Gastroesophageal sphincter (tissue), 4 donors: Measurements from ENCODE around the gene LARGE1. TPM values are rescaled to one million over a fixed set of nuclear protein-coding genes. Genes with fewer than 3 reads are reported as not detected.

ENCODE experiments used
- ATAC-seq: fragments of 150-250 bp; one replicate; pipeline ENCODE4 v1.9.1; 2016; ENCODE audit warnings: mild to moderate bottlenecking, moderate library complexity
- H3K27ac ChIP-seq, 4 donors: fragments of 200-600 bp; sonication (generic) in 3 of 4; 1 replicate in 3 of 4; 2 replicates in 1 of 4; pipeline ENCODE4 v1.5.1; 2016 to 2019
- H3K27me3 ChIP-seq: fragments of 200-600 bp; sonication (generic); one replicate; pipeline ENCODE4 v1.5.1; 2019
- H3K36me3 ChIP-seq, 2 donors: fragments of 200-600 bp; sonication (generic); one replicate each; pipeline ENCODE4 v1.5.1; 2019; ENCODE audit warnings: control low read depth in 1 of 2
- H3K4me1 ChIP-seq, 3 donors: fragments of 200-600 bp; sonication (generic); 1 replicate in 2 of 3; 2 replicates in 1 of 3; pipeline ENCODE4 v1.5.1; 2016 to 2019; ENCODE audit warnings: control low read depth in 2 of 3
- H3K4me3 ChIP-seq, 2 donors: fragments of 200-600 bp; sonication (generic); one replicate each; pipeline ENCODE4 v1.5.1; 2019; ENCODE audit warnings: mild to moderate bottlenecking in 1 of 2, moderate library complexity in 1 of 2
- H3K9me3 ChIP-seq, 3 donors: fragments of 200-600 bp; sonication (generic); one replicate each; pipeline ENCODE4 v1.5.1; 2017 to 2019; ENCODE audit warnings: control low read depth in 2 of 3
- EP300 ChIP-seq: sonication (generic); formaldehyde crosslinking; IDR thresholded peaks from one replicate; pipeline ENCODE4 v1.6.1; 2017; ENCODE audit warnings: antibody characterized with exemption, mild to moderate bottlenecking
- POLR2A ChIP-seq, 2 donors: fragments of 450-650 bp; IDR thresholded peaks; one replicate each; pipeline ENCODE4 v1.6.1; 2017; ENCODE audit warnings: antibody characterized with exemption in 2 of 2, mild to moderate bottlenecking in 2 of 2, moderate library complexity in 1 of 2
- POLR2AphosphoS5 ChIP-seq: sonication (generic); formaldehyde crosslinking; IDR thresholded peaks from one replicate; pipeline ENCODE4 v1.6.1; 2017; ENCODE audit warnings: antibody characterized with exemption
- WGBS, 2 donors: methylation state at CpG; one replicate each; pipeline ENCODE4 v1.1.5; 2018; ENCODE audit warnings: low coverage in 1 of 2; 5-methylcytosine and 5-hydroxymethylcytosine counted together
- total RNA-seq, 4 donors: library from RNA; depleted of rRNA; stranded (reverse); fragments of >200 nt; gene quantifications; one replicate each; pipeline ENCODE4 v1.1.0, GENCODE V29; 2016
- TF ChIP-seq, protein P1 (sequence below), 4 experiments: fragments of 200-600 bp in 2 of 4; fragments of 450-650 bp in 2 of 4; sonication (generic) in 1 of 4; IDR thresholded peaks; one replicate each; pipeline ENCODE4 v1.5.1; 2017 to 2019; ENCODE audit warnings: antibody characterized with exemption in 4 of 4, mild to moderate bottlenecking in 2 of 4, moderate library complexity in 2 of 4

Gene LARGE1
- total RNA-seq, 4 donors from 2014 or later: 23.0 to 67.8 (median 48.0) TPM

DNA sequence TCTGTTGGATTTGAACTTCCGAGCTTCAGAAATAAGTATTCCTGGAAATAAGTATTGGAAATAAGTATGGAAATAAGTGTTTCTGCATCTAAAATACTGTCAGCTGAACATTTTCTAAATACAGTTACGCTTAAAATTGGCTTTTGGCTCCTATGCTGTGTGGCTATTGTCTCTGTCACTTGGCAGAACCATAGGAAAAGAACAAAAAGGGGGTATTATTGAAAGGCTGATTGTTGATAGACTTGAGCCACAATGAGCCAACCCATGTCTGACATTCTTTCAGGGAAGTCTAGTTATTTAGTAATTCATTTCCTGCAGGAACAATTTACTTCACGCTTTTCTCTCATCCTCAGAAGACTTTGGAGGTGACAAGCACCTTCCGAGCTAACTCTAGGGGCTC lies 32.5 kb upstream of the LARGE1 start:
- Histone ChIP-seq H3K27ac (no peak overlapping the region), H3K27me3 (peaks cover 5% of the 10 kb centered on the region), H3K4me3 (no peak overlapping the region), H3K9me3 (no peaks in the 10 kb centered on the region), H3K4me1 (no peaks in the 10 kb centered on the region), H3K36me3 (no peaks in the 10 kb centered on the region)
- ATAC-seq: no peak
- WGBS, 2 donors: 39 to 61% methylated on average over 2 to 4 of the region's 4 CpGs
- no peak for TF ChIP-seq POLR2AphosphoS5
- TF ChIP-seq, protein P1, sequence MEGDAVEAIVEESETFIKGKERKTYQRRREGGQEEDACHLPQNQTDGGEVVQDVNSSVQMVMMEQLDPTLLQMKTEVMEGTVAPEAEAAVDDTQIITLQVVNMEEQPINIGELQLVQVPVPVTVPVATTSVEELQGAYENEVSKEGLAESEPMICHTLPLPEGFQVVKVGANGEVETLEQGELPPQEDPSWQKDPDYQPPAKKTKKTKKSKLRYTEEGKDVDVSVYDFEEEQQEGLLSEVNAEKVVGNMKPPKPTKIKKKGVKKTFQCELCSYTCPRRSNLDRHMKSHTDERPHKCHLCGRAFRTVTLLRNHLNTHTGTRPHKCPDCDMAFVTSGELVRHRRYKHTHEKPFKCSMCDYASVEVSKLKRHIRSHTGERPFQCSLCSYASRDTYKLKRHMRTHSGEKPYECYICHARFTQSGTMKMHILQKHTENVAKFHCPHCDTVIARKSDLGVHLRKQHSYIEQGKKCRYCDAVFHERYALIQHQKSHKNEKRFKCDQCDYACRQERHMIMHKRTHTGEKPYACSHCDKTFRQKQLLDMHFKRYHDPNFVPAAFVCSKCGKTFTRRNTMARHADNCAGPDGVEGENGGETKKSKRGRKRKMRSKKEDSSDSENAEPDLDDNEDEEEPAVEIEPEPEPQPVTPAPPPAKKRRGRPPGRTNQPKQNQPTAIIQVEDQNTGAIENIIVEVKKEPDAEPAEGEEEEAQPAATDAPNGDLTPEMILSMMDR (IDR thresholded peaks at IDR 0.05): no peak
- TF ChIP-seq EP300: no peak
- no peak for TF ChIP-seq POLR2A (IDR thresholded peaks at IDR 0.05)

DNA sequence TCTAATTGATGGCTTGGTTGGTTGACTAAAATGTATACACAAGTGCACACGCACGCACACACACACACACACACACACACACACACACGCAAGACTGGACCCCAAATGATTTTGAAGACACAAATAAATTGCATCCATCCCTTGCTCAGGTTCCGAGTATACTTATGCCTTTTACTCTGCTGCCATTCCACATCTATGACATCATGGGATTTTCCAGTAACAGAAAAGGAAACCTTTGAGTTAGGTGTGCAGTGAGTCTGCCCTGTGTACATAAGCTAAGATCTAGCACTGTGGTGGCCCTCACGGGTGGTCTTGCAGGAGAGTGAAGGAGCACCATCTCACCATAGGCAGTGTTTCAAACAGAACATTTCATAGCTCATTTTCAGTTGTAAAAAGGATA lies 20.5 kb upstream of the LARGE1 start:
- WGBS, 2 donors: 76 to 87% methylated on average over 4 to 5 of the region's 5 CpGs
- Histone ChIP-seq H3K4me3 (no peak overlapping the region), H3K27ac (no peak overlapping the region), H3K4me1 (peaks cover 0 to 15% (median 0%) of the 10 kb centered on the region in 3 donors), H3K36me3 (no peaks in the 10 kb centered on the region), H3K9me3 (no peaks in the 10 kb centered on the region), H3K27me3 (no peaks in the 10 kb centered on the region)
- TF ChIP-seq EP300 (no peak), POLR2A (IDR thresholded peaks at IDR 0.05) (no peak), POLR2AphosphoS5 (no peak)
- TF ChIP-seq, protein P1 (IDR thresholded peaks at IDR 0.05): no peak
- no peak for ATAC-seq

DNA sequence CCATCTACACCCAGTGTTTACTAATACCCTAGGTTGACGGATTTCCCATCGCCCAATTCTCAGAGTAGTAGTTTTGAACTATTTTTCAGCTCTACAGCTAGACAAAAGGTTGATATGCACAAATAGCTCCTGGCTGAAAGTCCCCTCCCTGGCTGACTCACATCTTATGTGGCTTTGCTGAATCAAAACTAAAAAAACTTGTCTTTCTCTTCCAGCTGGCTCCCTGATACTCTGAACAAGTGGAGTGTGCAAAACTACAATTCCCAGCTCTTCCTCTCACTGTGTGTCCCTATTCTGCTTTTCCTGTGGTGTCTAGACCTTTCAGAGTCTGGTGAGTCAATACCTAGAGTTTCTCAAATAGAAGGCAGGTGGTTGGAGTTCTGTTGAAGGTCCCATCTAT lies 12.7 kb upstream of the LARGE1 start:
- Histone ChIP-seq H3K27ac (no peak overlapping the region), H3K4me1 (no peaks in the 10 kb centered on the region), H3K36me3 (no peaks in the 10 kb centered on the region), H3K9me3 (no peaks in the 10 kb centered on the region), H3K27me3 (no peaks in the 10 kb centered on the region), H3K4me3 (no peak overlapping the region)
- WGBS, 2 donors: 58 to 67% methylated on average over 2 of the region's 2 CpGs
- no peak for ATAC-seq
- TF ChIP-seq, protein P1 (IDR thresholded peaks at IDR 0.05): no peak
- no peak for TF ChIP-seq POLR2A (IDR thresholded peaks at IDR 0.05)
- TF ChIP-seq POLR2AphosphoS5: no peak
- no peak for TF ChIP-seq EP300

DNA sequence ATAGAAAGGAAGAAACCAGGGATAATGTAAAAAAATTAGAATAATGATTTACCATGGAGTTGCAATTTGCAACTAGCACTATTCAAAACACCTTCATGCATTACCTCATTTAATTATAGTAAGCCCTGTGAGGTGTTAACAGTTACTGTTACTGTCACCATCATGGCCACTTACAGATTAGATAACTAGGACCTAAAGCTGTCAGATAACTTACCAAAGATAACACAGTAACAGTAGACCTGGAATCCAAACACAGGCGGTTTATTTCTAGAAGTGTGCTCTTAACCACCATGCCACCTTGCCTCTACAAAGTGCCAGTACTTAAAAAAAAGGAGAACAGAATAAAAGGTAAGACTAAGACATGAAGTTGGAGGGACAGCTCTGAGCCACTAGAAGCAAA lies 11.1 kb upstream of the LARGE1 start:
- Histone ChIP-seq H3K36me3 (no peaks in the 10 kb centered on the region), H3K4me3 (no peak overlapping the region), H3K9me3 (no peaks in the 10 kb centered on the region), H3K27me3 (no peaks in the 10 kb centered on the region), H3K27ac (no peak overlapping the region), H3K4me1 (no peaks in the 10 kb centered on the region)
- no peak for ATAC-seq
- TF ChIP-seq POLR2A (IDR thresholded peaks at IDR 0.05) (no peak), EP300 (no peak), POLR2AphosphoS5 (no peak)
- TF ChIP-seq, protein P1 (IDR thresholded peaks at IDR 0.05): no peak
- 90 to 100% methylated on average over 1 of the region's 1 CpG for WGBS, 2 donors

DNA sequence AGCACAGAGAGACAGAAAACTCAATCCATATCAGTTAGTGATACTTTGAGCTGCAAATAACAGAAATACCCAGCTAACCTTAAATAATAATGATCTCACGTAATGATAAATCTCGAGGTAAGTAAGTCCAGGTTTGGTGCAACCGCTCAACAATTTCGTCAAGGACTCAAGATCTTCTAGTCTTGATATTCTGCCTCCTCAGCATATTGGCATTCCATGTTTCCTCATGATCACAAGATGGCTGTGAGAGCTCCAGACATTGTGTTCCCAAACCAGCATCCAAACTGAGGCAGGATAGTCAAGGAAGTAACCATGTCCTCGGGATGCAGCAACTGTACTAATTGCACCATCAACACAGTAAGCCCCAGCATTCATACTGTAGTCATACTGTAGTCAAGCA lies 7.5 kb upstream of the LARGE1 start:
- Histone ChIP-seq H3K27me3 (no peaks in the 10 kb centered on the region), H3K9me3 (no peaks in the 10 kb centered on the region), H3K4me3 (no peak overlapping the region), H3K27ac (no peak overlapping the region), H3K36me3 (no peaks in the 10 kb centered on the region), H3K4me1 (peaks cover 0 to 14% (median 6%) of the 10 kb centered on the region in 3 donors)
- WGBS, 2 donors: 86 to 95% methylated on average over 4 to 5 of the region's 5 CpGs
- ATAC-seq: no peak
- TF ChIP-seq POLR2A (IDR thresholded peaks at IDR 0.05): no peak
- TF ChIP-seq POLR2AphosphoS5: no peak
- no peak for TF ChIP-seq EP300
- TF ChIP-seq, protein P1 (IDR thresholded peaks at IDR 0.05): no peak
